Activated T-cell treated with anti-CD3 and anti-CD28 coated beads for 48 hours (primary cell): ENCODE results near the gene RBMS3.
"Not testable (repeated sequence)": the region's sequence is repeated elsewhere in the genome, so short reads cannot be mapped to it uniquely, and the experiment has no call there.

Source experiments
- DNase-seq: peaks from one replicate; pipeline ENCODE4 v3.0.0-alpha.2; 2020; ENCODE audit warnings: low read depth

Gene RBMS3

GRCh38 chr3:29430558-29430971, 149.7 kb downstream of the RBMS3 start:
- DNase-seq, result no peak

GRCh38 chr3:29436612-29437323, 155.9 kb downstream of the RBMS3 start:
- DNase-seq, result no peak

DNA sequence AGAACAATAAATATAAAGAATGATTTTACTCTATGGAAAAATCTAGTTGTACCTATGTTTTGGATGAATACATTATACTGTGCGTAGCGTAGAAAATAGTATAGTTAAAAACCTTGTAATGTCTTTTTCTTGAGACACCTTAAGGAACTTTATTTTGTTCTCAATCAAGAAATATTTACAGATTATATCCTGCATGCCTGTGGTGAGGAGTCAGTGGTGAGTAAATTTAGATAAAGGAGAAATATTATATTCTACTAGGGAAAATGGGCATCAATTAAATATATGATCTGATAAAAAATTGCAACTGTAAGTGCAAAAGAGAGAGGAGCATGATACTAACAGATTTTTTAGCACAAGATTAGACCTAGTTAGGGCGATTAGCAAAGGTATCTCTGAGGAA, 157.7 kb downstream of the RBMS3 start:
- no peak for DNase-seq

DNA sequence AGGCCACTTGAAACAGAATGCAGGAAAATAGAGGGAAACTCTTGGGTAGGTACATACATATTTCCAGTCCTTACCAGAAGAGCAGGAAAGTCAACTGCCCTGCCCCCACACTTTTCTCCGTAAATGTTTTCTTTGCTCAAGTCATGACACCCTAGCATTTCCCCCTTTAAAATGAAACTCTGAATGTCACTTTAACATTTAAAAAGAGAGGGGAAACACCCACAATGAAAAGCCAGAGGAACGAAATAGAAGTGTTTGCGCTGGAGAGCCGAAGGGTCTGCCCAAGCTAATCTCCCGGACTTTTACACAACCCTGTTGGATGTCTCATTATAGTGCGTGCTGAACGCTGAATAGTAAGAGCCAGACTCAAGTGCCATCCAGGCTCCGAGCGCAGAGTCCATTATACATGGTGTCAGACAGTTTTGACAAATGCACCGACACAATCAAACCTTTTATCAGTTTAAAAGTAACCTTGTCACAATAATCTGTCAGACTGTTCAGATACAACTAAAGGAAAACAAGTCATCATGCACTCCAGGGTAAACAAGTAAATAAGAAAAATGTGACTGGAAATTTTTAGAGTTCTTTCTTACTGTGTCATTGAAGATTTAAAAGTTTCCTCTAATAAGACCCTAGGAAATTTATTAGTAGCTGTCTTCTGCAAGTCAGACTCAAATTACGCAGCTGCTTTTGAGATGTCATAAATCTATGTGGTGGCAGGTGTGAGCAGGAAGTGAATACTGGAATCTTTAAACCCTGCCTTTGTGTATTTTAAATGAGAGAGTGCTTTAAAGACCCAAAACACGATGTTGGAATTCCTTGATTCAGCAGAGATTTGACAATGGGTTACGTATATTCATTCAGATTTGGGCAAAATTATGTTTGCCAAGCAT, 159.8 kb downstream of the RBMS3 start:
- DNase-seq, result no peak

GRCh38 chr3:29441422-29441821, 160.6 kb downstream of the RBMS3 start:
- DNase-seq, result no peak

DNA sequence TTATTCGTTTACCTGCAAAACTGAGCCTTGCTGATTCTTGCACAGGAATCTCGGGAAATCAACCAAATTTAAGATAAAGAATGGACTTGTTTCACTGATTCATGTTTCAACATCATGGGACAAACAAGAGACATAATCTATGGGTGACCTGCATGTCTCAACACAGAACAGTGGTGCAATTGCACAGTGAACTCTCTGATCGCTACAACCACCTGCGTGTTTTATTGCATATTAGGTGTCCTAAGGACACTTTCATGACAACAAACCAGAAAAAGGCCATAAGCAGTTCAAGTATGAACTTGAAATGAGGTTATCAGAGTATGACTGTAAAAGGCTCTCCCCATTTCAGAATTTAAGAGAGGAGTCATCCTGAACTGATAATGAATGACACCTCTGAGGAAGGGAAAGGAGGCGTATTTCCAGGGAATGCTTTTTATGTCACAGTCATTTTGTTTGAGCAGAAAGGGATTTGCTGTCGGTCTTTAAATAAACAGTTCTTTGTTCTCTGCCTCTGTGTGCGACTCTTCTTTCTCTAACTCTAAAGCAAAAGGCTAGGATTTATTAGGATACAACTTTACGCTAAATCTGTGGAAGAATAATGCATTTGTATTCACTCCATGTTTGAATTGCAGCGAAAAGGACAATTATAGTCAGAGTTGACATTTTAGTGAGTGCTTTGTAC, 167.2 kb downstream of the RBMS3 start:
- no peak for DNase-seq

- no peak for DNase-seq
These were observed 171.0 kb downstream of the RBMS3 start for GRCh38 chr3:29451920-29452319.

DNA sequence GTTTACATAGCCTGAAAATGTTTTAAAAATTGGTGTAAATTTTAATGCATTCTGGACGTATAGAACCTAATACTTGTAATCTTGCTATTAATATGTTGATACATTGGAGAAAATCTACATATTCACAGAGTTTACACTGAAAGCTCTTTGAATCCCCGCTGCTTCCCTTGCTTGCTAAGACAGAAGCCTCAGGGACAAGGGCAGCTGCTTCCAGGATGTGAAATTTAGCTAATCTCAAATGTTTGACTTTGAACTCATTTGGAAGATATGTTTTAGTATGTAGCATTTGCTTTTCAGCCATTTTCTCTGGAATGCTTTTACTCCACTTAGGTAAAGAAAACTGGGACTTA, 172.0 kb downstream of the RBMS3 start:
- no peak for DNase-seq

GRCh38 chr3:29453284-29454001, 172.6 kb downstream of the RBMS3 start:
- DNase-seq, result no peak

- no peak for DNase-seq
These were observed 173.3 kb downstream of the RBMS3 start for GRCh38 chr3:29454161-29454611.

- no peak for DNase-seq
These were observed 176.0 kb downstream of the RBMS3 start for GRCh38 chr3:29456901-29457300.

DNA sequence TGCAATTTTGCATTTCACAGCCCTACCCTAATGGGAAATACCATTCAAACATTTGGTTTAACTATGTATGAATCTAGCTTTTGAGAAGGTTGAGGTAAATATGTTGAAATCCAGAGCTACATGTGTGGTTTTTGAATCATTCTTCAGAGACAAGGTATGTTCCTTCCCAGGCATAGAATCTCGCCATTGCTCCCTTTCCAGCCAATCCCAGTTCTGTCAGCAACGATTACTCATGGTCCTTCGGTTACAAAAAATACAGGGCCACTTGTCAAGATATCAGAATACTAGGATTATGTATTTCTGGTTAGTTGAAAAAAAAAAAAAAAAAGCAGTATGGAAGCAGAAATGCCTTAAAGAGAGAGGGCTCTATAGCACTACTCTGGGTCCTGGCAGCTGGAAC, 182.4 kb downstream of the RBMS3 start:
- no peak for DNase-seq

DNA sequence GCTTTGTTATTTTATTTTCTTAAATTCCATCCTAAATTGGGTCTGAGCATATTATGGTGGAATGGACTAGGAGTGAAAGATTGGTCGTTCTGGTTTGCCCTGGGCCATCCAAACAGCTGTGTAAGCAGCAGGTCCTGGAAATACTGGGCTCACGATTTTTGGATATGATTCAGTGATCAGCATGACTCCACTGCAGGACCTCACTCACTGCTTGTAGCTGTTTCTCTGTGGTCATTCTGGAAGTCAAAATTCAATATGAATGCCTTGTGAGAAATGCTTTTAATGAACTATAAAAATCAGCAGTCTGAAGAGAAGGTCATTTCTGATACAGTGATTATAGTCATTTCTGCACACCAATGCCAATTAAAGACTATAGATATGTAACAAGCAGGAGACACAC, 185.0 kb downstream of the RBMS3 start:
- DNase-seq, result no peak

DNA sequence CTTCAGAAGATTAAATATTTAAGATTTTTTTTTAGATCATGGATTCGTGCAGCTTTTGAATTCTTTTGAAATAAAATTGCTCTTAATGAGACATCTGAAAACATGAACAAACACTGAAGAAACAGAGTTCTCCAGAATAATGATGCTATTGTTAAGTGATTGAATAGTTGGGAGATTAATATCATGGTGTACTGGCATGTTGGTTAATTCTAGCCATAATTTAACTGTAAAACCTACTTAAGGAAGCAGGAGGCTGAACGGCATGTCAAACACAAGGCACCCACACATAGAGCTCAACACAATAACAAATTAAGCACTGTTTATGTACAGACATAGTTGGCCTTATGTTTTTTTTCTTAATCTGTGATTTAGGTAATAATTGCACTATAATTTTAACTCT, 185.6 kb downstream of the RBMS3 start:
- no peak for DNase-seq

GRCh38 chr3:29468187-29468586, 187.3 kb downstream of the RBMS3 start:
- DNase-seq, result no peak

- DNase-seq, result not testable (repeated sequence)
These were observed 192.8 kb downstream of the RBMS3 start for GRCh38 chr3:29473481-29474170.

- no peak for DNase-seq
These were observed 194.5 kb downstream of the RBMS3 start for GRCh38 chr3:29475305-29475840.

- DNase-seq, result no peak
These were observed 195.0 kb downstream of the RBMS3 start for GRCh38 chr3:29475854-29476253.

DNA sequence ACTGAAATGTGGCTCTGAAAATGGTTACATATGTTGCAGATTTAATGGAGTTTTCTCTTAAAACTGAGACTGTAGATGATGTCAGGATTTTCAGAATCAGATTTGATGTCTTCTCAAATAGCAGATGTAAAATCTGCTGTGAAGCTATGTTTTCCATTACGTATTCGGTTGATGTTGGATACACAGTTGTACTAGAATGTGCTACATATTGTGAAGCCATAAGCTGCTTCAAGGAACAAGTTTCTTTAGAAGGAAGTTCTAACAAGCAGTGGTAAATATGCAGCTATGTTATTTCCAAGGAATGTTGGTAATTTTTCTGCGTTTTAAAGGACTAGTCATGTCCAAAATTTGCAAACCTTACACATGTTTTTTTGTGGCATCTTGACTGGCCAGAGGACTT, 197.7 kb downstream of the RBMS3 start:
- DNase-seq, result no peak

- DNase-seq, result no peak
These were observed 200.4 kb downstream of the RBMS3 start for GRCh38 chr3:29481249-29481648.
